HepG2 (cell line): Measurements from ENCODE around the gene C10orf90. TPM values are rescaled to one million over a fixed set of nuclear protein-coding genes. Genes with fewer than 3 reads are reported as not detected.

ENCODE experiments used
- ATAC-seq: fragments of 200-7000 bp; cut with Tn5 transposase; 3 replicates; pipeline ENCODE4 v1.9.1; 2020; ENCODE audit warnings: mild to moderate bottlenecking, moderate library complexity
- BruUV-seq: library from RNA; stranded (reverse); fragments of 400-500 nt; replicated peaks from 2 replicates; lab custom pipeline; 2021; lab: Mats Ljungman, UMichigan
- CTCF ChIA-PET: fragments of 300-600 bp; formaldehyde crosslinking; extraction: SDS; loops from one replicate; lab custom pipeline; 2021; ENCODE audit warnings: low total read pairs, inconsistent platforms, low intra/inter-chr PET ratio; lab: Yijun Ruan, JAX
- POLR2A ChIA-PET: fragments of 350-600 bp; sonication (Branson Sonifier 250); formaldehyde crosslinking; loops from one replicate; lab custom pipeline; 2020; ENCODE audit warnings: antibody characterized with exemption, inconsistent platforms; lab: Yijun Ruan, JAX
- DNase-seq: peaks from one replicate; pipeline ENCODE4 v3.0.0-alpha.2; 2015; ENCODE audit warnings: low spot score
- FAIRE-seq: peaks from 3 replicates; lab custom pipeline; 2011; peaks lifted over from hg19 to GRCh38; lab: Jason Lieb, UNC
- H2AFZ ChIP-seq: one replicate; pipeline ENCODE4 v1.6.1; 2011; ENCODE audit warnings: low read length, inconsistent platforms
- H3K27ac ChIP-seq: fragments of 300-600 bp; 3 replicates; pipeline ENCODE4 v1.8.0; 2011; ENCODE audit warnings: mixed run types, mild to moderate bottlenecking, mixed read lengths, low read length, inconsistent platforms; ENCODE audit not compliant: insufficient read depth; ENCODE audit errors: extremely low read length
- H3K27me3 ChIP-seq, 2 experiments: fragments of 200-600 bp in 1 of 2; 2 replicates in 1 of 2; 3 replicates in 1 of 2; pipeline versions ENCODE4 v1.6.0 to v1.8.0; 2011; ENCODE audit warnings: low read length in 2 of 2, mild to moderate bottlenecking in 2 of 2, moderate library complexity in 2 of 2, inconsistent platforms in 1 of 2; ENCODE audit not compliant: insufficient read depth in 2 of 2, control insufficient read depth in 1 of 2
- H3K36me3 ChIP-seq, 2 experiments: fragments of 200-600 bp in 1 of 2; replicated peaks in 1 of 2; 2 replicates in 1 of 2; 3 replicates in 1 of 2; pipeline versions ENCODE4 v1.5.1 to v1.8.0; 2011; ENCODE audit warnings: low read length in 2 of 2, inconsistent platforms in 1 of 2; ENCODE audit not compliant: insufficient read depth in 2 of 2, control insufficient read depth in 1 of 2
- H3K4me1 ChIP-seq: 2 replicates; pipeline ENCODE4 v1.5.1; 2012; ENCODE audit warnings: low read length, inconsistent platforms; ENCODE audit not compliant: insufficient read depth
- H3K4me2 ChIP-seq: 2 replicates; pipeline ENCODE4 v1.6.0; 2011; ENCODE audit warnings: low read depth, low read length, inconsistent platforms
- H3K4me3 ChIP-seq, 3 experiments: fragments of 200-600 bp in 1 of 3; sonication (generic), shearing (Covaris generic) in 1 of 3; replicated peaks in 1 of 3; 2 replicates each; pipeline ENCODE4 v1.5.1; 2011 to 2016; ENCODE audit warnings: low read length in 3 of 3, inconsistent platforms in 2 of 3, low read depth in 2 of 3, mild to moderate bottlenecking in 2 of 3, control low read depth in 1 of 3, mixed read lengths in 1 of 3; ENCODE audit not compliant: insufficient read depth in 1 of 3
- H3K79me2 ChIP-seq: one replicate; pipeline ENCODE4 v1.6.1; 2011; ENCODE audit warnings: low read length, inconsistent platforms; ENCODE audit not compliant: insufficient read depth
- H3K9ac ChIP-seq: 2 replicates; pipeline ENCODE4 v1.6.0; 2011; ENCODE audit warnings: mild to moderate bottlenecking, low read depth, low read length, inconsistent platforms; ENCODE audit not compliant: insufficient read depth
- H3K9me3 ChIP-seq: 2 replicates; pipeline ENCODE4 v1.5.1; 2012; ENCODE audit warnings: mild to moderate bottlenecking, low read length
- H4K20me1 ChIP-seq: 2 replicates; pipeline ENCODE4 v1.6.0; 2011; ENCODE audit warnings: inconsistent platforms, mild to moderate bottlenecking, low read length, moderate library complexity; ENCODE audit not compliant: insufficient read depth
- ARHGAP35 ChIP-seq: sonication (generic); formaldehyde crosslinking; IDR thresholded peaks from 2 replicates; pipeline ENCODE4 v1.9.0; 2022; ENCODE audit warnings: mild to moderate bottlenecking, inconsistent platforms, moderate library complexity, missing genetic modification reagents, borderline replicate concordance
- CREB1 ChIP-seq, 2 experiments: fragments of 450-650 bp in 1 of 2; IDR thresholded peaks; 2 replicates each; pipeline ENCODE4 v1.6.1; 2016 to 2017; ENCODE audit warnings: control low read depth in 1 of 2, mild to moderate bottlenecking in 1 of 2, missing compliant biosample characterization in 1 of 2, missing genetic modification characterization in 1 of 2
- ERF ChIP-seq: IDR thresholded peaks from 2 replicates; pipeline ENCODE4 v1.6.1; 2018; ENCODE audit warnings: missing biosample characterization, missing genetic modification reagents
- HDAC2 ChIP-seq: sonication (generic); formaldehyde crosslinking; IDR thresholded peaks from 2 replicates; pipeline ENCODE4 v1.4.0; 2020; ENCODE audit warnings: missing genetic modification reagents
- NFE2L1 ChIP-seq: sonication (generic); formaldehyde crosslinking; IDR thresholded peaks from 2 replicates; pipeline ENCODE4 v1.4.0; 2020; ENCODE audit warnings: missing genetic modification reagents, mild to moderate bottlenecking, borderline replicate concordance
- PAF1 ChIP-seq: IDR thresholded peaks from 2 replicates; pipeline ENCODE4 v1.6.1; 2016; ENCODE audit warnings: missing genetic modification reagents, missing compliant biosample characterization
- SSRP1 ChIP-seq: IDR thresholded peaks from 2 replicates; pipeline ENCODE4 v1.6.1; 2016; ENCODE audit warnings: control low read depth
- ZNF10 ChIP-seq: sonication (generic); formaldehyde crosslinking; IDR thresholded peaks from 2 replicates; pipeline ENCODE4 v1.4.0; 2020; ENCODE audit warnings: mild to moderate bottlenecking, low read depth, missing genetic modification reagents, borderline replicate concordance
- ZNF337 ChIP-seq: sonication (generic); formaldehyde crosslinking; IDR thresholded peaks from 2 replicates; pipeline ENCODE4 v1.5.1; 2020; ENCODE audit warnings: missing genetic modification reagents, low read depth, mild to moderate bottlenecking, borderline replicate concordance
- ZNF430 ChIP-seq: sonication (generic); formaldehyde crosslinking; IDR thresholded peaks from 2 replicates; pipeline ENCODE4 v1.9.0; 2021; ENCODE audit warnings: mild to moderate bottlenecking, missing genetic modification reagents
- ZNF83 ChIP-seq: sonication (generic); formaldehyde crosslinking; IDR thresholded peaks from 2 replicates; pipeline ENCODE4 v1.4.0; 2020; ENCODE audit warnings: missing genetic modification reagents, mild to moderate bottlenecking, borderline replicate concordance
- WGBS: methylation state at CpG from one replicate; pipeline ENCODE4 v1.1.6; 2017; ENCODE audit warnings: low lambda C conversion rate; 5-methylcytosine and 5-hydroxymethylcytosine counted together
- in situ Hi-C: cut with HindIII; loops from 2 replicates; pipeline ENCODE4 v1.10.0; 2017; ENCODE audit warnings: low pct_unique_long_range_greater_than_20kb; ENCODE audit not compliant: extremely low pct_ligation_motif_present
- intact Hi-C: fragments of 100-400 bp; cut with micrococcal nuclease; formaldehyde crosslinking; loops from one replicate; pipeline ENCODE4 v1.10.0; 2022; ENCODE audit not compliant: unreplicated experiment
- polyA plus RNA-seq, 8 experiments: library from polyadenylated mRNA; depleted of rRNA in 3 of 8; stranded (reverse) in 7 of 8; unstranded in 1 of 8; fragments of >200 nt; fragmentation: Illumina TruSeq in 4 of 8; extraction: Trizol in 4 of 8; gene quantifications; 2 replicates each; pipeline versions ENCODE4 v1.2.1 to v1.2.3, GENCODE V29; 2011 to 2016; ENCODE audit warnings: low read depth in 4 of 8, missing spikeins in 1 of 8, mixed read lengths in 1 of 8; ENCODE audit not compliant: insufficient read depth in 1 of 8
- total RNA-seq, 5 experiments: library from RNA; depleted of rRNA; stranded (reverse); fragments of >200 nt; fragmentation: Illumina TruSeq; extraction: Trizol; gene quantifications; 2 replicates each; pipeline ENCODE4 v1.2.3, GENCODE V29; 2016; ENCODE audit warnings: low read depth in 1 of 5
- TF ChIP-seq, protein P1 (sequence below): sonication (generic); formaldehyde crosslinking; IDR thresholded peaks from 2 replicates; pipeline ENCODE4 v1.9.0; 2021; ENCODE audit warnings: missing genetic modification reagents, mild to moderate bottlenecking, borderline replicate concordance
- TF ChIP-seq, protein P2 (sequence below): sonication (generic); formaldehyde crosslinking; IDR thresholded peaks from 2 replicates; pipeline ENCODE4 v1.9.0; 2021; ENCODE audit warnings: missing genetic modification reagents, borderline replicate concordance
- TF ChIP-seq, protein P3 (sequence below): sonication (generic); formaldehyde crosslinking; IDR thresholded peaks from 2 replicates; pipeline ENCODE4 v1.5.0; 2020; ENCODE audit warnings: missing genetic modification reagents, mild to moderate bottlenecking, borderline replicate concordance

Gene C10orf90
- total and polyA plus RNA-seq, 2 of the 13 experiments (the other 11 are each of a cell fraction or from before 2014, with no cell fraction given): not detected

DNA sequence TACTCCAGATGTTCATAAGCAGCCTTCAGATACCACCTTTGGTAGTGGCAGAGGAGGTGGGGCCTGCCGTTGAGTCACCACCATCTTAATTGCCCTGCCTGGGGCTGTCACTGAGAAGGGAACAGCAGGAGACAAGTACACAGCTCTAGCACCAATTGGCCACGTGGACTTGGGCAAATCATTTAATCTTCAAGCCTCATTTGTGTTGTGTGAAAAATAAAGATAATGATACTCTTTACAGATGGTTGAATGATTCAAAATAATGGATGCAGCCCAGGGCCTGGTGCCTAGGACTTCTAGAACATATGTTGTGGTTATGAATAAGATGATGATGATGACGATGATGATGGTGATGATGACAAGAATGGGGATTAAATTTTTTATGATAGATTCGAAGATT, 170.3 kb downstream of the C10orf90 start:
- no peak for DNase-seq
- H2AFZ ChIP-seq: no peak overlapping the region
- H3K4me3 ChIP-seq: no peak overlapping the region
- no peak overlapping the region for H3K4me2 ChIP-seq
- no peak overlapping the region for H3K27ac ChIP-seq
- no peaks in the 10 kb centered on the region for H3K79me2 ChIP-seq
- CTCF ChIA-PET: no interaction called here
- no peaks in the 10 kb centered on the region for H4K20me1 ChIP-seq
- TF ChIP-seq CREB1 (IDR thresholded peaks at IDR 0.05): peak; percentile 79
- TF ChIP-seq CREB1 (CRISPR knock-in tag; IDR thresholded peaks at IDR 0.05): no peak
- TF ChIP-seq PAF1 (CRISPR knock-in tag): no peak
- TF ChIP-seq, protein P1, sequence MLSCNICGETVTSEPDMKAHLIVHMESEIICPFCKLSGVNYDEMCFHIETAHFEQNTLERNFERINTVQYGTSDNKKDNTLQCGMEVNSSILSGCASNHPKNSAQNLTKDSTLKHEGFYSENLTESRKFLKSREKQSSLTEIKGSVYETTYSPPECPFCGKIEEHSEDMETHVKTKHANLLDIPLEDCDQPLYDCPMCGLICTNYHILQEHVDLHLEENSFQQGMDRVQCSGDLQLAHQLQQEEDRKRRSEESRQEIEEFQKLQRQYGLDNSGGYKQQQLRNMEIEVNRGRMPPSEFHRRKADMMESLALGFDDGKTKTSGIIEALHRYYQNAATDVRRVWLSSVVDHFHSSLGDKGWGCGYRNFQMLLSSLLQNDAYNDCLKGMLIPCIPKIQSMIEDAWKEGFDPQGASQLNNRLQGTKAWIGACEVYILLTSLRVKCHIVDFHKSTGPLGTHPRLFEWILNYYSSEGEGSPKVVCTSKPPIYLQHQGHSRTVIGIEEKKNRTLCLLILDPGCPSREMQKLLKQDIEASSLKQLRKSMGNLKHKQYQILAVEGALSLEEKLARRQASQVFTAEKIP (CRISPR knock-in tag): no peak
- no peaks in the 10 kb centered on the region for H3K4me1 ChIP-seq
- no peak for ATAC-seq
- POLR2A ChIA-PET: no interaction called here
- intact Hi-C loops: no loop called here
- no peaks in the 10 kb centered on the region for H3K9me3 ChIP-seq
- H3K36me3 ChIP-seq: no peaks in the 10 kb centered on the region
- BruUV-seq: no TSS peak
- H3K27me3 ChIP-seq: peaks cover 0 to under 1% of the 10 kb centered on the region in 2 experiments; a peak in 2 of 5 replicates
- WGBS: under 1% methylated on average over 4 of the region's 4 CpGs
- no peak for FAIRE-seq
- H3K9ac ChIP-seq: no peak overlapping the region
- in situ Hi-C loops: loop anchor here (5.0 kb wide), 1 partner anchor 508 kb away; no protein-coding TSS in a partner anchor

DNA sequence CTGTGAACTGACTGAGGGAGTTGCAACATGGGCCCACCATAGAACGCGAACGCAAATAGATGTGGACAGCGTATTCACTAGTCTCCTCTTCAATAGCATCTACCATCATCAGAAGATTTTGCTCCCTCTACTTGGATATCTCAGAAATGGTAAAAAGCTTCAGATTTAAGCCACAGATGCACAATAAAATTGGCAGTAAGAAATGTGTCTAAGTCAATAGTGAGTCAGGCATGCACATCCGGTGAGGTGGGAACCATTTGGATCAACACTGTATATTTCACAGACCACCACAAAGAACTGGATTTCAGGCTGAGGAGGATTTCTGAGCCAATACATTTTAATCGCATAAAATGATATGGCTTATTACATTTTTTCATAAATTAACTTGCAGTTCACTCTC, 170.7 kb downstream of the C10orf90 start:
- ATAC-seq (no peak), DNase-seq (no peak), FAIRE-seq (no peak)
- BruUV-seq: no TSS peak
- no peaks in the 10 kb centered on the region for H3K79me2 ChIP-seq
- H3K4me2 ChIP-seq: no peak overlapping the region
- WGBS: 29% methylated on average over 6 of the region's 6 CpGs
- ChIA-PET POLR2A (no interaction called here), CTCF (no interaction called here)
- peaks cover 0 to 5% of the 10 kb centered on the region in 2 experiments; a peak in 2 of 5 replicates for H3K27me3 ChIP-seq
- H3K4me3 ChIP-seq: no peak overlapping the region
- H3K9ac ChIP-seq: no peak overlapping the region
- intact Hi-C loops: no loop called here
- H3K9me3 ChIP-seq: no peaks in the 10 kb centered on the region
- in situ Hi-C loops: loop anchor here (5.0 kb wide), 1 partner anchor 507 kb away; no protein-coding TSS in a partner anchor
- H4K20me1 ChIP-seq: no peaks in the 10 kb centered on the region
- no peak overlapping the region for H2AFZ ChIP-seq
- no peaks in the 10 kb centered on the region for H3K4me1 ChIP-seq
- no peak overlapping the region for H3K27ac ChIP-seq
- H3K36me3 ChIP-seq: no peaks in the 10 kb centered on the region
- TF ChIP-seq ERF (CRISPR knock-in tag): no peak
- no peak for TF ChIP-seq NFE2L1 (CRISPR knock-in tag)
- TF ChIP-seq, protein P2, sequence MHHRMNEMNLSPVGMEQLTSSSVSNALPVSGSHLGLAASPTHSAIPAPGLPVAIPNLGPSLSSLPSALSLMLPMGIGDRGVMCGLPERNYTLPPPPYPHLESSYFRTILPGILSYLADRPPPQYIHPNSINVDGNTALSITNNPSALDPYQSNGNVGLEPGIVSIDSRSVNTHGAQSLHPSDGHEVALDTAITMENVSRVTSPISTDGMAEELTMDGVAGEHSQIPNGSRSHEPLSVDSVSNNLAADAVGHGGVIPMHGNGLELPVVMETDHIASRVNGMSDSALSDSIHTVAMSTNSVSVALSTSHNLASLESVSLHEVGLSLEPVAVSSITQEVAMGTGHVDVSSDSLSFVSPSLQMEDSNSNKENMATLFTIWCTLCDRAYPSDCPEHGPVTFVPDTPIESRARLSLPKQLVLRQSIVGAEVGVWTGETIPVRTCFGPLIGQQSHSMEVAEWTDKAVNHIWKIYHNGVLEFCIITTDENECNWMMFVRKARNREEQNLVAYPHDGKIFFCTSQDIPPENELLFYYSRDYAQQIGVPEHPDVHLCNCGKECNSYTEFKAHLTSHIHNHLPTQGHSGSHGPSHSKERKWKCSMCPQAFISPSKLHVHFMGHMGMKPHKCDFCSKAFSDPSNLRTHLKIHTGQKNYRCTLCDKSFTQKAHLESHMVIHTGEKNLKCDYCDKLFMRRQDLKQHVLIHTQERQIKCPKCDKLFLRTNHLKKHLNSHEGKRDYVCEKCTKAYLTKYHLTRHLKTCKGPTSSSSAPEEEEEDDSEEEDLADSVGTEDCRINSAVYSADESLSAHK (CRISPR knock-in tag): no peak
- TF ChIP-seq, protein P3, sequence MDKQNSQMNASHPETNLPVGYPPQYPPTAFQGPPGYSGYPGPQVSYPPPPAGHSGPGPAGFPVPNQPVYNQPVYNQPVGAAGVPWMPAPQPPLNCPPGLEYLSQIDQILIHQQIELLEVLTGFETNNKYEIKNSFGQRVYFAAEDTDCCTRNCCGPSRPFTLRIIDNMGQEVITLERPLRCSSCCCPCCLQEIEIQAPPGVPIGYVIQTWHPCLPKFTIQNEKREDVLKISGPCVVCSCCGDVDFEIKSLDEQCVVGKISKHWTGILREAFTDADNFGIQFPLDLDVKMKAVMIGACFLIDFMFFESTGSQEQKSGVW (CRISPR knock-in tag): no peak
- TF ChIP-seq ZNF337 (CRISPR knock-in tag): no peak
- no peak for TF ChIP-seq ARHGAP35
- no peak for TF ChIP-seq ZNF430 (CRISPR knock-in tag)
- TF ChIP-seq HDAC2 (CRISPR knock-in tag): no peak
- no peak for TF ChIP-seq ZNF83 (CRISPR knock-in tag)
- no peak for TF ChIP-seq ZNF10
- TF ChIP-seq SSRP1 (CRISPR knock-in tag): no peak
